ENCODE results near the gene ATF6.

GRCh38 chr1:161981126-161981525 lies 215.0 kb downstream of the ATF6 start:
- TF ChIP-seq CTCF (IDR thresholded peaks at IDR 0.05; ENCODE audit: low read depth, low read length): no peak
- TF ChIP-seq MAX (IDR thresholded peaks at IDR 0.05; ENCODE audit: low read depth, low read length): no peak

All from NB4 (cell line).